GM12865 (cell line): ENCODE data around the gene RNF111.

ENCODE experiments used
- DNase-seq: peaks from one replicate; pipeline ENCODE4 v3.0.0; 2010; ENCODE audit warnings: low read depth
- H3K4me3 ChIP-seq: 2 replicates; pipeline ENCODE4 v1.5.1; 2011; ENCODE audit warnings: mild to moderate bottlenecking, low read depth, low read length, control low read depth
- TF ChIP-seq, protein P1 (sequence below): IDR thresholded peaks from 2 replicates; pipeline ENCODE4 v1.5.1; 2011; ENCODE audit warnings: low read length, control low read depth, low read depth, inconsistent platforms; ENCODE audit not compliant: insufficient read depth; ENCODE audit errors: missing control alignments

The RNF111 gene

DNA sequence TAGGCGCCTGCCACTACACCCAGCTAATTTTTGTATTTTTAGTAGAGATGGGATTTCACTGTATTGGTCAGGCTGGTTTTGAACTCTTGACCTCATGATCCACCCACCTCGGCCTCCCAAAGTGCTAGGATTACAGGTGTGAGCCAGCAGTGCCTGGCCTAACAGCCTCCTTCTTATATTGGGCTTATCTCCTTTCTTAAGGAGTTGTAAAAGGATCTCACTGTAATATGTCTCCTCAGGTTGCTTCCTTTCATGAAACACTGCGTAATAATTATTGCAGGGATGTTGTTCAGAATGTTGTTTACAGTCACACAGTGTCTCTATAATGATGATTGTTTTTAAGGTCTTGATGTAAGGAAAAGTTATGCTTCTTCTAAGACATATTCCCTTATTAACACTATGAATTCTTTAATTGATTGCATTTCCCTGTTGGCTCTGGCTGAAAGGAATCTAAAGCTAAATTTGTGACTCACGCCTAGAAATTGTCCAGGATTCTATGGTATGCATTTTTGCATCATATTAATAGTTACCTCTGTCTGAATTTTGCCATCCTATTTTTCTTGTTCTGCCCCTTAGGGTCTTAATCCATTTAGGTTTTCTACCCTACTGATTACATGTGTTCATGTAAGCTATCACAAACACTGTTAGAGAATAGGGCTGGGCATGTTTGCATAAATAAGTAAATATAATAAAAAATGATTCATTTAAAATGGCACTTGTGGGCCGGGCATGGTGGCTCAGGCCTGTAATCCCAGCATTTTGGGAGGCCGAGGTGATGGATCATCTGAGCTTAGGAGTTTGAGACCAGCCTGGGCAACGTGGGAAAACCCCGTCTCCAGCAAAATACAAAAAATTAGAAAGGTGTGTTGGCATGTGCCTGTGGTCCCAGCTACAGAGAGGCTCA, 24.5 kb upstream of the RNF111 start:
- DNase-seq = no peak

DNA sequence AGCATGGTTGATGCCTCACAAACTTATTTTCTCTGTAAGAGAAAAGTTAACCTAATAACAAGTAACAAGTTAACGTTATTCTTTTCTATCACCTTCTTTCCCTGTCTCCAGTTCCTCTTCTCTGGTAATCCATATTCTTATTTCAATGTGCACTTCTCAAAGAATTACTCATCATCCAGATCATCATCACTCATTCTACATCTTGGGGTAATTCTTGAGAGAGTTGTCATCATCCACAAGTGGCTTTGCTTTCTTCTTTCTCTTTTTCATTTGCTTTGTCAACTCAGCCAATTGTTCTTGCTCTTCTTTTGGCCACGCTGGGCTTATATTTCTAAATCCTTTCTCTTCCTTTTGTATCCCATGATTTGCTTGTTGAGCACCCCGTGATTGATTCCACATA, 20.8 kb upstream of the RNF111 start:
- no peak for DNase-seq
- TF ChIP-seq, protein P1, sequence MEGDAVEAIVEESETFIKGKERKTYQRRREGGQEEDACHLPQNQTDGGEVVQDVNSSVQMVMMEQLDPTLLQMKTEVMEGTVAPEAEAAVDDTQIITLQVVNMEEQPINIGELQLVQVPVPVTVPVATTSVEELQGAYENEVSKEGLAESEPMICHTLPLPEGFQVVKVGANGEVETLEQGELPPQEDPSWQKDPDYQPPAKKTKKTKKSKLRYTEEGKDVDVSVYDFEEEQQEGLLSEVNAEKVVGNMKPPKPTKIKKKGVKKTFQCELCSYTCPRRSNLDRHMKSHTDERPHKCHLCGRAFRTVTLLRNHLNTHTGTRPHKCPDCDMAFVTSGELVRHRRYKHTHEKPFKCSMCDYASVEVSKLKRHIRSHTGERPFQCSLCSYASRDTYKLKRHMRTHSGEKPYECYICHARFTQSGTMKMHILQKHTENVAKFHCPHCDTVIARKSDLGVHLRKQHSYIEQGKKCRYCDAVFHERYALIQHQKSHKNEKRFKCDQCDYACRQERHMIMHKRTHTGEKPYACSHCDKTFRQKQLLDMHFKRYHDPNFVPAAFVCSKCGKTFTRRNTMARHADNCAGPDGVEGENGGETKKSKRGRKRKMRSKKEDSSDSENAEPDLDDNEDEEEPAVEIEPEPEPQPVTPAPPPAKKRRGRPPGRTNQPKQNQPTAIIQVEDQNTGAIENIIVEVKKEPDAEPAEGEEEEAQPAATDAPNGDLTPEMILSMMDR = no peak
- H3K4me3 ChIP-seq = no peak overlapping the region

More for the DNA sequence above, 24.5 kb upstream of the RNF111 start:
- TF ChIP-seq, protein P1 = no peak
- H3K4me3 ChIP-seq = no peak overlapping the region

DNA sequence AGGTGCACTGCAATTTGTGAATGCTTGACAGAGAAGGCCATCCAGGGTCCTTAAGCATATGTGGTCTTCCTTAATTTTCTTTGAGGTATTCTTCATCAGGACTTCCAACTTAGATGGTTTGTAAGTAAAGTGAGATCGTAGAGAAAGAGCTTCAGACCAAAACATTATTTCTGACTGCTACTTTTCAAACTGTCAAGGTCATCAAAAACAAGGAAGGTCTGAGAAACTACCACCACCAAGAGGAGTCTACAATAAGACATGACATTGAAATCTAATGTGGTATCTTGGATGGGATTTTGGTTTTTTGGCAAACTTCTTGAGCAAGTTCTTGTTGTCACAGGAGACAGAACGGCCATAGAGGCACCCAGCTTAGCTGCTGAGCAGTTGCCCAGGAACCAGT, 20.0 kb upstream of the RNF111 start:
- TF ChIP-seq, protein P1 = no peak
- DNase-seq = no peak
- H3K4me3 ChIP-seq = no peak overlapping the region

DNA sequence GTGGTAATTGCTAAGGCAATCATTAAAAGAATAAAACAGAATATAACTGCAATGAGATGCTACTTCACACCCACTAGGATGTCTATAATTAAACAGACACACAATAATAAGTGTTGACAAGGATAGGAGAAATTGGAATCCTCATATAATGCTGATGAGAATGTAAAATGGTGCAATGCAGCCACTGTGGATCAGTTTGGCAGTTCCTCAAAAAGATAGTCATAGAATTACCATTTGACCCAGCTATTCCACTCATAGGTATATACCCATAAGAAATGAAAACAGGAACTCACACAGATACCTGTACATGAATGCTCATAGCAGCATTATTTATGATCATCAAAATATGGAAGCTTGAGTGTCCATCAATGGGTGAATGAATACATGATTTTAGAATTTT, 9.6 kb upstream of the RNF111 start:
- no peak overlapping the region for H3K4me3 ChIP-seq
- TF ChIP-seq, protein P1 = no peak
- DNase-seq = no peak

DNA sequence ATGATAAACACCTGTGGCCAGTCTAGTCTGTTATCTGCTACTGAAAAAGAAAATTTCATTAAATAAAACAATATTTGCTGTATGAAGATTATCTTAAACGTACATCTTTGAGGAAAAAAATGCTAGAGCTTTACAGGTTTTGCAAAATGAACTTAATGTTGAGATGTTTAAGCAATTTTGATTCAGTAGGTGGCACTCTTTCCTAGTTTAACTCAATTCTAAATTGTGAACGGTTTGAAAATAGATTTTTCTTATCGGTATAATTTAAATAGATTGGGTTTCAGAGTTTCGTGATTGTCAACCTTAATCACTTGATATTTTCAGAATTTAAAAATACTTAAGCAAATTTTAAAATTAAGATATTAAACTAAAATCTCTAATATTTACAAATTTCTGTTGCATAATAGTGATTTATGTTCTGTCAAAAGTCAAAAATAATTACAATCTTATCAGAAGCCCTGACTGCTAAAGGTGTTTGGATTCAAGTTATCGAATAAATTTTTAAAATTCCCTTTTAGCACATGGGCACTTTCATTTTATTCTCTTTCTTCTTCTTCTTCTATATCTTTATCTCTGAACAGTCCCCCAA, 7.0 kb upstream of the RNF111 start:
- TF ChIP-seq, protein P1 = peak; percentile 31
- peak overlapping the region; percentile 50 for H3K4me3 ChIP-seq
- peak; percentile 65 for DNase-seq

DNA sequence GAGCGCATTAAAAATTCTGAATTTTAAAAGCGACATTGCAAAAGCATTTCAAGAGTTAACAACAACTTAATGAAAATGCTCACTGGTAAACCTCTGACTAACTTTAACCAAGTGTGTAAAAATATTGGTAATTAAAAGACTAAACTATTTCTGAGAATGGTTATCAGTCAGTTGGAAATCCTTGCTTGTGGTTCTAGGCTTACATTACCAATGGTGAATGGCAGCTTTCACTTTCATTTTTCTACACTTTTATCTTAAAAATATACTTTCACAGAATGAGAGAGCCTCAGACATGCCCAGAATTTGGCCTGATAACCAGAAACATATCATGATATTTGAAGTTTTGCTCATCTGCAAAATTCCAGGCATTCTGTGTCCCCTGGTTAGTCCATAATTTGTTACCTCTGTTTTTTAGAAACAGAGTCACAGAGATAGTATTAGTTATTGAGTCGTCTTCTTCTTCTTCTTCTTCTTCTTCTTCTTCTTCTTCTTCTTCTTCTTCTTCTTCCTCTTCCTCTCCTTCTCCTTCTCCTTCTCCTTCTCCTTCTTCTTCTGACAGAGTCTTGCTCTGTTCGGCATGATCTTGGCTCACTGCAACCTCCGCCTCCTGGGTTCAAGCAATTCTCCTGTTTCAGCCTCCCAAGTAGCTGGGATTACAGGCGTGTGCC, 5.5 kb upstream of the RNF111 start:
- H3K4me3 ChIP-seq = peak overlapping the region; percentile 52
- TF ChIP-seq, protein P1 = no peak
- peak; percentile 58 for DNase-seq
